NCI-H524 treated with DMSO at 0.1 percent for 48 hours (cell line): ENCODE measurements around the gene FAM170A.

Experiments
- DNase-seq: peaks from one replicate; lab custom pipeline; 2025; lab: John Stamatoyannopoulos, UW

Gene FAM170A, protein sequence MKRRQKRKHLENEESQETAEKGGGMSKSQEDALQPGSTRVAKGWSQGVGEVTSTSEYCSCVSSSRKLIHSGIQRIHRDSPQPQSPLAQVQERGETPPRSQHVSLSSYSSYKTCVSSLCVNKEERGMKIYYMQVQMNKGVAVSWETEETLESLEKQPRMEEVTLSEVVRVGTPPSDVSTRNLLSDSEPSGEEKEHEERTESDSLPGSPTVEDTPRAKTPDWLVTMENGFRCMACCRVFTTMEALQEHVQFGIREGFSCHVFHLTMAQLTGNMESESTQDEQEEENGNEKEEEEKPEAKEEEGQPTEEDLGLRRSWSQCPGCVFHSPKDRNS

DNA sequence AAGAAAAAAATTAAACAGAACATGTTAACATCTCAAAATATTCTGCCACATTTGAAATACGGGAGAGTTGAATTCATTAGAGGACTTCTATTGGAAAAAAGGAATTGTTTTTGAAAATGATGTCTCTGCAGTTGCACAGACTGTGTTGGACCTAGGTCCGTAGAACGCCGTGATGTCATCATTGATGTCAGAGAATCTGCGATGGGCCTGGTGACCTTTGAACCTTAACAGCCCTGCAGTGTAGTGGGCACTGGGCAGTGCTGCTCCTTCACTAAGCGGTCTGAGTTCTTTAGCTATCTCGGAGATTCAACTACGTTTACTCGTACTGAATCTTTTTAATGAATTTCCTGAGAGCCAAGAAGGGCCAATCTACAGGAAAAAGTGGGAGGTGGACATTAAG is at the start of gene FAM170A:
Gene FAM170A, plus strand, starts transcription at position 220 of the 400 bp plus-strand sequence. CDS start 211 bp downstream, outside the sequence.
- no peak for DNase-seq

DNA sequence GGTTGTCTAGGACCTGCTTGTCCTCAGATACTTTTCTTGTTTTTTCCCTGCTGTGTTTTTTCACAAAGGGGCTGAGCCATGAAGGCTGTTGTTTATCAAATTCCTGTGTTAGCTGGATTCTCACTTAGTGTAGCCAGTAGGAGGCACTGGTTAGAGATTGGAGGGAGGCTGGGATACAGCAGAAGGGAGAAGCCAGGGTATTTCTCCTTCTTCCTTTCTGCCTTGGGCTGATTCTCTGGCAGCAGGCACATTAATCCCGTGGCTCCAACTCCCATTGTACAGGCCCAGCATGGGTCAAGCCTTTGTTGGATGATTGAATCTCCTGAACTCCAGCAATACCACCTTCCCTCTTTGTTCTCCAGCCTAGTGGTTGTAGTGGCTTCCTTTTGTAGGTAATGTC is 46.4 kb upstream of the FAM170A start:
- DNase-seq, result no peak

DNA sequence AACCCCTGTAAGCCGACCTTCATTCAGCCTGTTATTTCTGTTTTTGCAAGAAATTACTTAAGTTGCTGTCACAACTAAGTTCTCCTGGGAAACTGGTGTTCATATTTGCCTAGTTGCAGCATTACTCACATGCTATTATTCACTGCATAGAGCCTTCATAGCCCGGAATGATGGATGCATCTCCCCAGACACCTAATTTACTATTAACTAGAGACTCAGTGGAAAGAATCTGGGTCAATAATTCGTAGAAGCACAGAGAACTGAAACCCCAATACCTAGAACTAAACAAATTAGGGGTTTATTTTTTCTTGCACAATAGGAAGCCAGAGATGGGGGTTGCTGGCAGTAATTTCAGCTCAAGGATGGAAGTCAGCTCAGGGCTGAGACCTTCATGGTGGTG is 45.7 kb upstream of the FAM170A start:
- DNase-seq, result no peak

DNA sequence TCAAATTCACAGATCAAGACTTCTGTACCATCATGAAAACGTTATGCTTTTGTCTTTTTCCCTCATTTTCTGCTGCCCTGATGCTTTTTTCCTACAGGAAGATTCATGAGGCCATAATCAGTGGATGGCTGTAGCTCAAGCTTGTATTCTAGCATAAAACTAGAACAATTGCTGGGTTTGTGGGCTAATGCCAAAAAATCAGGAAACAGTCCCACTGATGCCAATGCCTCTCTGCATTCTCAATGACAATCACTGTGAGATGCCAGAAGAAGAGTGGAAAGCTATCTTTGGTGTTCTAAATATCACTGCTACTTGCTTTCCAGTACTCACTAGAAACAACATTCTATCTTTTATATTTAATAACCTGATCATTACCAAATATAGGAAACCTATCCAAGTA is 33.3 kb upstream of the FAM170A start:
- DNase-seq, result no peak

DNA sequence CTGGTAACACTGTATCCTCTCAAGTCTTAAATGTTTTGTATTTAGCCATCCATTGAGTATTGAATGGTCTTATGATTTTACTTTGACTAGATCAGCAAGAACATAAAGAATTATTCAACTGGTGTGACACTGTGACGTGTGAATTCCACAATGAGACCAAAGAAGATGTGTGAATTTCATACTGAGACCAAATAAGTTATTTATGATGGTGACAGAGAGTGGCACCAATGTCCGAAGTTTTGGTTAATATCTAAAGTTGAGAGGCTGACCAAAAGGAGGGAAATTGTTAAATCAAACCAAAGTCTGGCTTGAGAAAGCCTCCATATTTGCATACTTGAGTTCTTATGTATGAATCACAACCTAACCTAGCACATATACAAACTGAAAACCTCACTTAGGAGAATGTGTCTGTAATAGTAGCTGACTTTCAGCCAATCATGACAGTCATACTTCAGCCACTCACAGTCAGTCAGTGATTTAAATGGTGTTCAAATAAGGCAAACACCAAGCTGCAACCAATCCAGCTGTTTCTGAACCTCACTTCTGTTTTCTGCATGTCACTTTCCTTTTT is 31.5 kb upstream of the FAM170A start:
- no peak for DNase-seq

DNA sequence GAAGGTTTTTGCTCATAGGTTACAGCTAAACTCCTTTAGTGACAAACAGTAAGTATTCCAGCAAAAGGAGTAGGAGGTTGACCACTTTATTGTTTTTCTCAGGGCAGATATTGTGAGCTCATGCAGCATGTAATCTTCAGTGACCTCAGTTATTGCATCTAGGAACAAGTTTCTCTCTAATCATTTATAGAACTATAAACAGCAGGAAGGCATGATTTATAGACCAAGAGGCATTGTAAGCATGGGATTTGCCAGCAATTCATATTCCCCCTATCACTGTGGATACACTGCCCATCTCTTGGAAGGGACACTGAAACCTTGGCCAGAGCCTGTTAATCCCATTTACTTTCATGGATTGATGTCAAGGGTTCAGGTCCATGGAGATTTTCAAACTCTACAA is 15.4 kb upstream of the FAM170A start:
- DNase-seq, result no peak

DNA sequence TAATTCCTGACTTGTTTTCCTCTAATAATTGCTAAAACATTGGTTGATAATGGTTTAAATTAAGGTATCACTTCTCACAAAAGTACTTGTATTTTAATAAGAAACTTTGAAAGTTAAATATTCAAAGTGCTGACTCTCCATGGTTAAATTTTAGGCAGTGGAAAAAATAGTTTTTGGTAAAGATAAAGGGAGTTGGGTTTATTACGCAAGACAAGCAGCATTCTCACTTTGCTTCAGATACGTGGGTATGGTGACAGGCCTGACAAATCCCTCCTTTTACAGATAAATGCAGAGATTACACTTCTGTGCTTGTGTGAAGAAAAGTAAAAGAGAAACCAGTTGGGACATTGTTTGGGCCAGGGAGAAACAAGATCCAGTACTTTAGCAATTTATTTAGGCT is 14.5 kb upstream of the FAM170A start:
- DNase-seq, result no peak

DNA sequence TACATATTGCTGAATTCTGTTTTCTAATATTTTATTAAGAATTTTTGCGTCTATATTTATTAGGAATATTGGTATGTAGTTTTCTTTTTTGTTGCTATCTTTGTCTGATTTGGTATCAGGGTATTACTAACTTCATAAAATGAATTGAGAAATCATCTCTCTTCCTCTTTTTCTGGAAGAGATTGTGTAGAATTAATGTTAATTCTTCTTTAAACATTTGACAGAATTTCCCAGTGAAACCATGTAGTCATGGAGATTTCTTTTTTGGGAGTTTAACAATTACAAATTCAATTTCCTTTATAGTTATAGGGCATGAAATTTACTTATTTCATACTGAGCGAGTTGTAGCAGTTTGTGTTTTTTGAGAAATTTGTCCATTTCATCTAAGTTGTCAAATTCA is 3.3 kb upstream of the FAM170A start:
- DNase-seq, result no peak

DNA sequence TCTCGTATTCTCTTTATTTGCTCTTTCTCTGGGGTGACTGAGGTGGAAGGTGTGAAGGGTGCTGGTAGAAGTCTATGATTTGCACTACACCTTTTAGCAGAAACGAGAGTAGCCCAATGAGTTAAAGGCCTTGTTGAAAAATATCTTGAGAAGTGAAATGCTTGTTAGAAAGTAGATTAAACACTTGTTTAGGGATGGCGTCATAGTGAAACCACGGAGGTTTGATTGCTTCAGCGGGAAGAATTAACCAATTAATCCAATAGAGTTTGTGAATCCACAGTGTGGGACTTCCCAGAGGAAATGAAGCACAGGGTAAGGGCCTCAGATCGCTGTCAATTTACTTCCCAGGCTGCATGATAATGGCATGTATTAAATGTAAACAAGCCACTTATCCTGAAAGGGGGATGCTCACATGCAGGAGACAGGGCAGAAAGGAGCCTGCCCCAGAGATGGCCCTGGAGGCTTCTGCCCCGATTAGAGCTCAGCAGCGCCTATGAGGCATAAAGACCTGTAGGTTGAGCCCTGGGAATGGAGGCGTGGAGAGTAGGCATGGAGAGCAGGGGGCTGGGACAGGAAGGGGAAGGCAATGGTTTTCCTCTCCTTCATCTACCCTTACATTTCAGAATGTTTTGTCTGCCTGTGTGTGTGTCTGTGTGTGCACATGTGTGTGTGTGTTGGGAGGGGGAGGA is 1.5 kb downstream of the FAM170A start:
- no peak for DNase-seq

DNA sequence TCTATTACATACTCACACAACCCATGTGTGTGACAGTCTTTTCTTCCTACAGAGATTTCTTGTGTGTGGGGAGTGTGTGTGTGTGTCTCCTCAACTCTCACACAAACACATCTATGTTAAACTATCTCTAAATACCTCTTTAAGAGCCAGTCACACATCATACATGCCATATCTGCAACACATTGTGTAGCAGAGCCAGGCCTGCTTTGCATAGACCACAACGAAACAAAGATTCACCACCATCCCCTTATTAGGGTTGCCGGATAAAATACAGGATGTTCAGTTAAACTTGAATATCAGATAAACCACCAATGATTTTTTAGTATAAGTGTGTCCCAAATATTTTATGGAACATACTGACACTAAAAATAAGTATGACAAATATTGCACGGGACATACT is 2.3 kb downstream of the FAM170A start:
- no peak for DNase-seq

DNA sequence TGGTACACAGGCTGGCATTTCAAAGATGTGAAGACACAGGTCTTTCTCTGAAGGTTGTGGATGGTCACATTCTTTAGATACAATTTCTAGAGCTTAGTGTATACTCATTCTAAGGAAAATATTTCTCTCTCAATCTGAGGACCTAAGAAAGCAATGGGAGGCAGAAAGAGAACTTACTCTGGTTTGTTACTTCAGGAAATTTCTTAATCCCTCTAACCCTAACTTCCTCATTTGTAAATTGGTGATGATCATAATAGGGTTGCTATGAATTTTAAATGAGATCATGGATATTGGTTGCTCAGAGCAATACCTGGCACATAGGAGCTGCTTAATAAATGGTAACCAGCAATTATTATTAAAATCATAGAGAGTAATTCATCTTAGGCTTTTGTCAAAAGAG is 22.1 kb downstream of the FAM170A start:
- DNase-seq, result no peak

DNA sequence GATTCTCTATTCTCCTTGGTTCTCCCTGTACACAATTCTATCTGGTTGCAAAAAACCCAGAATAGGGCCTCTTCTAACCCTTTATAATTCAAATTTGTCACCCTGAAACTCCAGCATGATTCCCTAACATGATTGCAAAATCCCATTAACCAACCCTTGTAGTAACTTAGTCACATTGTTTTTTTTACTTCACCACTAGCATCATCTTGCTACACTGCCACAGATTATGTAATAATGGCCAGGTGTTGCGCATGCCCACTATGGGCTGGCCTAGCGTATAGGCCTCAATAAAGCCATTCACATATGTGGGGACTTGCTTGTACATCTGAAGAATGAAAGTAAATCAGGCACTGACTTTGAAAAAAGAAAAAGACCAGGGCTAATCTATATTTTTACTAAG is 25.7 kb downstream of the FAM170A start:
- DNase-seq, result no peak

DNA sequence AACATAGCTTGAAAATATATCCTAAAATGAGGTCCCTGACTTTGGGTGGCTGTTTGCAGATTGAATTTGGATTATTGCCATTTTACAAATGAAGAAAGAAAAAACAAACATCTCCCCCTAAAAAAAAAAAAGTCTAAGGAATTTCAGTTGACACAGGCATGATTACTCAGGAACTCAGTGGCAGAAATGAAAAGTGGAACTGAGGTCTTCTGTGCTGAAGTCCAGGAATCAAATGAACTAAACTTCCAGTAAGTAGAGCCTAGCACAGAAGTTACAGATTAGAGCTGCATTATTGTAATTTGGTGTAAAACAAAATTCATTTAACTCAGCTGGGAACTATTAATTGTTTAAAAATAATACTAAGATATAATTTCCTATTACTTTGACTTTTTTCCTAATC is 26.7 kb downstream of the FAM170A start:
- no peak for DNase-seq

DNA sequence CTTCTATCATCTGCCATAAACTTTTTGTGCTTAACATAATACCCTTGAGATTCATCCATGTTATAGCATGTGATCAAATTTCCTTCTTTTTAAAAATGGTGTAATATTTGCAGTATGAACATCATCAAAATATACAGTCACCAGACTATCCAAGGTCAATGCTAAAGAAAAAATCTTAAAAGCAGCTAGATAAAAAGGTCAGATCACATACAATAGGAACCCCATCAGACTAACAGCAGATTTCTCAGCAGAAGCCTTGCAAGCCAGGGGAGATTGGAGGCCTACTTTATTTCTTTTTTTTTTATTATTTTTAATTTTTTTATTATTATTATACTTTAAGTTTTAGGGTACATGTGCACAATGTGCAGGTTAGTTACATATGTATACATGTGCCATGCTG is 37.2 kb downstream of the FAM170A start:
- DNase-seq, result no peak

DNA sequence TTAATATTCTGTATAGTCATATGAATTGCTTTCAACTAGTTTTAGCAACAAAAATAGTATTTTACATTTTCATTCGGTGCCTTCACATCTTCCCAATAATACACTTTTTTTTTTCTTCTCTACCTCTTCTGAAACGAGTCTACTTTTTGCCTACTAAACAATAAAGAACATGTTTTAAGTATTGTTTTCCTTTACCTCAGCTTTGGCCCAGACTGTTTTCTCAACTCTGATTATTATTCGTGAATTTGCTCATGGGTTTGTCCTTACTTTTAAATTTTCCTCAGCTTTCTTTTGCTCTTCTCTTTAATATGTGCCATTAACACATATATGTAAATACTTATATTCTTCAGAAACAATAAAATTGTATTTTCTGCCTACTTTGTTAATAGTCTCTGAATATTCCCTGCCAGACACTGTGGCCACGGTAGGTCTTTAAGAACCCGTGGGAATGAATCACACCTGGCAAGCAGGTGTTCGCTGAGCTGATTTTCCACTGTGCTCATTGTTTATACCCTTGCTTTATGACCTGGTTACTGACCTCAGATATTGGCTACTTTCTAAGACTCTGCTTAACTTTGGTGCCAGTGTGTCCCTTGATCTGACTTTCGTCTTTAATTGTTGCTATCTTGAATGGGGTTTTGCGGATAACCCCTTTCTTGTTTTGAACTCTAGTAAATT is 49.1 kb downstream of the FAM170A start:
- DNase-seq, result no peak

DNA sequence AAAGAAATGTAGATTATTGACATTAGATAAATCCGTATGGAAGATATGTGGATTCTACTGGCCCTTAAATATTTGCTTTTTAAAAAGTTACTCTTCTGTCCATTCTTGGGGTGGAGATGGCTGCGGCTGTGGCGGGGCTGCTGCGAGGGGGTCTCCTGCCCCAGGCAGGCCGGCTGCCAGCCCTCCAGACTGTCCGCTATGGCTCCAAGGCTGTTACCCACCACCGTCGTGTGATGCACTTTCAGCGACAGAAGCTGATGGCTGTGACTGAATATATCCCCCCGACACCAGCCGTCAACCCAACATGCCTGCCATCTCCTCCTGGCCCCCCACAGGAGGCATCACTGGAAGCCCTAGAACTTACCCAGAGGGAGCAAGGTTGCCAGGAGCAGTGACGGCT is 50.7 kb downstream of the FAM170A start:
- DNase-seq, result no peak

DNA sequence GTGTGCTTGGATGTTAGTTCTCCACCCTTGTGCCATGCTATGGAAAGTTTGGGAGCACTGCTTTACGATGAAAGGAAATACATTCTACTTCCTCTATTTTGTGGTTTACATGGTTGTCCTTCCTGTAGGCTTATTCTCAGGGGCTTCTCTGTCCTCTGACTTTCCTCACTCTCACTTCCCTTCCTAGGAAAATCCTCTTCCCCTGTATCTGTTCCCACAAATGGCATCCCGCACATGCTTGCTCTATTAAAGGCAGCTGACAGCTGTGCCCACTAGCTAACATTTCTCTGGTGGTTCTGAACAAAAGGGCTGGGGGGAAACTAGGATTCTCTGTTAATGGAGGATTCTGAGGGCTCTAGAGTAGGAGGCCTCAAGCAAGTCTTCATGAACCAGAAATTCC is 52.4 kb downstream of the FAM170A start:
- no peak for DNase-seq

DNA sequence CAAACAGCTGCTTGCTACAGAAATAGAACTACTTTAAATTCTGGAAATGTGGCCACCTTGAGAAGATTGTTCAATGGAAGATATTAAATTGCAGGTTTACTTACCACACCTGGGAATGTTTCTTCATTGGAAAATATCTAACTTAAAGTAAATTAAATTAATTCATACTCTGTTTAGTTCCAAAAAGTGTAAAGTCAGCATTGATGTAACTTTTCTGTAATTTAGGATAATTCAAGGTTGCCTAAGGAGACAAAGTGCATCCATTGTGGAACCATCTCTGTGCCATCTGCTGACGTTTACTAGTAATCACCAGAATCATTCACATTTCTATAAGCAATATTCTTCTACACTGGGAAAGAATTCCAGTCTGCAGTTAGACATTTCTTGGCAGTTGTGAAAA is 53.0 kb downstream of the FAM170A start:
- DNase-seq, result no peak
